ENCODE results near the gene ADAMTS14. TPM values are rescaled to one million over a fixed set of nuclear protein-coding genes. Genes with fewer than 3 reads are reported as not detected.
"Not testable (repeated sequence)": the region's sequence is repeated elsewhere in the genome, so short reads cannot be mapped to it uniquely, and the experiment has no call there.

The ADAMTS14 gene
- polyA plus RNA-seq, 3 donors, result 0.05 TPM; not detected in 2

DNA sequence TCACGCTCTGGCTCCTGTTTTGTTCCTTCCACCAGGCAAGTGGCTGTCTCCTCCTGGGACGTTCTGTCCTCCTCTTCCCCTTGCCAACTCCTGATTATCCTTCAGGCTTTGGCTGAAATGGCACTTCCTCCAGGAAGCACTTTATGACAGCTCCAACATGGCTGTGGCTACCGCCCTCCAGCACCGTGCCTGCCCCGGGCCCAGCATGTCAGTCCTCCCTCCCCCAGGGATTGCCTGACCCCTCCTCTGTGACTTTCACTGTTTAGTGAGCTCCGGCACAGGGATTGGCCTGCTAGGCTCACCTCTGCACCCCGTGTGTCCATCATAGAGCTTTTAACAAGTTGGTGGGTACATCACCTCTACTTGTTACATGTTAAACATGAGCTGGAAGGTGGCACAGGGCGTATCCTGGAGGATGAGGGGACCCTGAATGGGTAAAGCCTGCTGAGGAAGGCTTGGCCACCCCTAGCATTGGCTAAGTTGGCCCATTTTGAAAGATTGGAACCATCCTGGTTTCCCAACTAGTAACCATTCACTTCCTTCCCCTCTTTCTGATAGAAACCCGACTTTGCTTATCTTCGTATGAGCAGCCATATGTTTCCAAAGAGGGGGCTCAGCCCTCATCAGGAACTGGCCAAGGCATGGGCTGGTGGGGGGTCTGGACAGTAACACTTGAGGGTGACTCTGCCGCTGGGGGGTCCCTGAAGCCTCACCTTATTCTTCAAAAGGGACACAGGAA is 10.5 kb upstream of the ADAMTS14 start:
- H2AFZ ChIP-seq (ENCODE audit: insufficient read depth, low read depth, low read length, poor library complexity, severe bottlenecking), result no peak overlapping the region
- no peak overlapping the region for H3K9ac ChIP-seq (ENCODE audit: insufficient read depth, low read length, poor library complexity, severe bottlenecking)
- Mint-ChIP-seq H3K27ac (no peak overlapping the region), H3K9me3 (peaks cover 0 to 18% (median 4%) of the 10 kb centered on the region in 7 donors), H3K27me3 (ENCODE audit: low read depth in 3 of 3) (peaks cover 0 to 9% (median 2%) of the 10 kb centered on the region in 3 donors), H3K4me1 (no peaks in the 10 kb centered on the region), H3K36me3 (no peaks in the 10 kb centered on the region), H3K4me3 (no peak overlapping the region)
- WGBS (ENCODE audit: insufficient coverage), result 80% methylated on average over 7 of the region's 11 CpGs
- no peak overlapping the region for H3K4me2 ChIP-seq (replicated peaks; ENCODE audit: extremely low read depth, low read length, poor library complexity, severe bottlenecking)
- TF ChIP-seq, protein P1, sequence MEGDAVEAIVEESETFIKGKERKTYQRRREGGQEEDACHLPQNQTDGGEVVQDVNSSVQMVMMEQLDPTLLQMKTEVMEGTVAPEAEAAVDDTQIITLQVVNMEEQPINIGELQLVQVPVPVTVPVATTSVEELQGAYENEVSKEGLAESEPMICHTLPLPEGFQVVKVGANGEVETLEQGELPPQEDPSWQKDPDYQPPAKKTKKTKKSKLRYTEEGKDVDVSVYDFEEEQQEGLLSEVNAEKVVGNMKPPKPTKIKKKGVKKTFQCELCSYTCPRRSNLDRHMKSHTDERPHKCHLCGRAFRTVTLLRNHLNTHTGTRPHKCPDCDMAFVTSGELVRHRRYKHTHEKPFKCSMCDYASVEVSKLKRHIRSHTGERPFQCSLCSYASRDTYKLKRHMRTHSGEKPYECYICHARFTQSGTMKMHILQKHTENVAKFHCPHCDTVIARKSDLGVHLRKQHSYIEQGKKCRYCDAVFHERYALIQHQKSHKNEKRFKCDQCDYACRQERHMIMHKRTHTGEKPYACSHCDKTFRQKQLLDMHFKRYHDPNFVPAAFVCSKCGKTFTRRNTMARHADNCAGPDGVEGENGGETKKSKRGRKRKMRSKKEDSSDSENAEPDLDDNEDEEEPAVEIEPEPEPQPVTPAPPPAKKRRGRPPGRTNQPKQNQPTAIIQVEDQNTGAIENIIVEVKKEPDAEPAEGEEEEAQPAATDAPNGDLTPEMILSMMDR (IDR thresholded peaks at IDR 0.05), result no peak
- no peaks in the 10 kb centered on the region for H3K27me3 ChIP-seq (ENCODE audit: control insufficient read depth in 2 of 2, insufficient read depth in 2 of 2, low read length in 2 of 2)
- intact Hi-C loops (cut with micrococcal nuclease), result no loop called here
- H3K4me1 ChIP-seq (ENCODE audit: control insufficient read depth in 1 of 2, insufficient read depth in 2 of 2, low read length in 2 of 2), result no peaks in the 10 kb centered on the region
- H3K9me3 ChIP-seq (replicated peaks in 1 of 2; ENCODE audit: control insufficient read depth in 1 of 2, insufficient read depth in 1 of 2, low read length in 2 of 2), result no peaks in the 10 kb centered on the region
- H4K20me1 ChIP-seq (ENCODE audit: insufficient read depth, low read length), result no peaks in the 10 kb centered on the region
- no peak overlapping the region for H3K27ac ChIP-seq (ENCODE audit: low read depth in 1 of 2, low read length in 2 of 2)
- DNase-seq, result no peak
- H3K4me3 ChIP-seq (replicated peaks in 1 of 3; ENCODE audit: low read depth in 2 of 3, low read length in 3 of 3), result no peak overlapping the region
- no peaks in the 10 kb centered on the region for H3K36me3 ChIP-seq (replicated peaks in 1 of 2; ENCODE audit: control insufficient read depth in 1 of 2, insufficient read depth in 2 of 2, low read length in 2 of 2)
- H3K79me2 ChIP-seq (ENCODE audit: insufficient read depth, low read length), result no peaks in the 10 kb centered on the region

DNA sequence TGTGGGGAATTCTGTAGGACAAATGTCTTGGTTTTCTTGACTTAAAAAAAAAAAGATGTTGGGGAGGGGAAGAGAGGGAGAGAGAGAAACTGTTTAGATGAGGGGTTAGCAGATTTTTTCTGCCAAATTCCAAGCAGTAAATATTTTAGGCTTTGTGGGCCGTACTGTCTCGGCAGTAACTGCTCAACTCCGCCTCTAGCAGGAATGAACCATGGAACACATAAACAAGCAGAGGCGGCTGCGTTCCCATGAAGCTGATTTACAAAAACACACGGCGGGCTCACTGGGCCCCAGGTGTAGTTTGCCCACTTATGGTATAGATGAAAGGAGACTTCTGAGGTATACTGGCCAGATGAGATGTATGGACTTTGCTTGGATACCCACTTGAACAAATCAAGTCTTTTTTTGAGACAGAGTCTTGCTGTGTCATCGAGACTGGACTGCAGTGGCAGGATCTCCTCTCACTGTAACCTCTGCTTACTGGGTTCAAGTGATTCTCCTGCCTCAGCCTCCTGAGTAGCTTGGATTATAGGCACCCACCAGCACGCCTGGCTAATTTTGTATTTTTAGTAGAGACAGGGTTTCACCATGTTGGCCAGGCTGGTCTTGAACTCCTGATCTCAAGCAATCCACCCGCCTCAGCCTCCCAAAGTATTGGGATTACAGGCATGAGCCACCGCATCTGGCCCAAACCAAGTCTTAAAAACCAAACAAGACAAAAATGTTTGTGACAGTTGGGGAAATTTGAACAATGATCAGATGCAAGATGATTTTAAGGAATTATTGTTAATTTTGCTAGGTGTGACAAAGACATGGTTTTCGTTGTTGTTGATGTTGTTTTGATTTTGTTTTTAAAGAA is 9.7 kb upstream of the ADAMTS14 start:
- Histone ChIP-seq H3K79me2 (ENCODE audit: insufficient read depth, low read length) (no peaks in the 10 kb centered on the region), H2AFZ (ENCODE audit: insufficient read depth, low read depth, low read length, poor library complexity, severe bottlenecking) (no peak overlapping the region), H3K27me3 (ENCODE audit: control insufficient read depth in 2 of 2, insufficient read depth in 2 of 2, low read length in 2 of 2) (no peaks in the 10 kb centered on the region), H3K36me3 (replicated peaks in 1 of 2; ENCODE audit: control insufficient read depth in 1 of 2, insufficient read depth in 2 of 2, low read length in 2 of 2) (no peaks in the 10 kb centered on the region), H3K9me3 (replicated peaks in 1 of 2; ENCODE audit: control insufficient read depth in 1 of 2, insufficient read depth in 1 of 2, low read length in 2 of 2) (no peaks in the 10 kb centered on the region), H4K20me1 (ENCODE audit: insufficient read depth, low read length) (no peaks in the 10 kb centered on the region), H3K4me2 (replicated peaks; ENCODE audit: extremely low read depth, low read length, poor library complexity, severe bottlenecking) (no peak overlapping the region), H3K27ac (ENCODE audit: low read depth in 1 of 2, low read length in 2 of 2) (no peak overlapping the region), H3K4me1 (ENCODE audit: control insufficient read depth in 1 of 2, insufficient read depth in 2 of 2, low read length in 2 of 2) (no peaks in the 10 kb centered on the region), H3K4me3 (replicated peaks in 1 of 3; ENCODE audit: low read depth in 2 of 3, low read length in 3 of 3) (no peak overlapping the region), H3K9ac (ENCODE audit: insufficient read depth, low read length, poor library complexity, severe bottlenecking) (no peak overlapping the region)
- Mint-ChIP-seq H3K27ac (no peak overlapping the region), H3K36me3 (no peaks in the 10 kb centered on the region), H3K27me3 (ENCODE audit: low read depth in 3 of 3) (peaks cover 0 to 9% (median 0%) of the 10 kb centered on the region in 3 donors), H3K4me3 (no peak overlapping the region), H3K9me3 (peaks cover 0 to 16% (median 4%) of the 10 kb centered on the region in 7 donors), H3K4me1 (no peaks in the 10 kb centered on the region)
- intact Hi-C loops (cut with micrococcal nuclease), result no loop called here
- no peak for DNase-seq
- TF ChIP-seq, protein P1 (IDR thresholded peaks at IDR 0.05), result no peak
- WGBS (ENCODE audit: insufficient coverage), result 93% methylated on average over 6 of the region's 12 CpGs

DNA sequence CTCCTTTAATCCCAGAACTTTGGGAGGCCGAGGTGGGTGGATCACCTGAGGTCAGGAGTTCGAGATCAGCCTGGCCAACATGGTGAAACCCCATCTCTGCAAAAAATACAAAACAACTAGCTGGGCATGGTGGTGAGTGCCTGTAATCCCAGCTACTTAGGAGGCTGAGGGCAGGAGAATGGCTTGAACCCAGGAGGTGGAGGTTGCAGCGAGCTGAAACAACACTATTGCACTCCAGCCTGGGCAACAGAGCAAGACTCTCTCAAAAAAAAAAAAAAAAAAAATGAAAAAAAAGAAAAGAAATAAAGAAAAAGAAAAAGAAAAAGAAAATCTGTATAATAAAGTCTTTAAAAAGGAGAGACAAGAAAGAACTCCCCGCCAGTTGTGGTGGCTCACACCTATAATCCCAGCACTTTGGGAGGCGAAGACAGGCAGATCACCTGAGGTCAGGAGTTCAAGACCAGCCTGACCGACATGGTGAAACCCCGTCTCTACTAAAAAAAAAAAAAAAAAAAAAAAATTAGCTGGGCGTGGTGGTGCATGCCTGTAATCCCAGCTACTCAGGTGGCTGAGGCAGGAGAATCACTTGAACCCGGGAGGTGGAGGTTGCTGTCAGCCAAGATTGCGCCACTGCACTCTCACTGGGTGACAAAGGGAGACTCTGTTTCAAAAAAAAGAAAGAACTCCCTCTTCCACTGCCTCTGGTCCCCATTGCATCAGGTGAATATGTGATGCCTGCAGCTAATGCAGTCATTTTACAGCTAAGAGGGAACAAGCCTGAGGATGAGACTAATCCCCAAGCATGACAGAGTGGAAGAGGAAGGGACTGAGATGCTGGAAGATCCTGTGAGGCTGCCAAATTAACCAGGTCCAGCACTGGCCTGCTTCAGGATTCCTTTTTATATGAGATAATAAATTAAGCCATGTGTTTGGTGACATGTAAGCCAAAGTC is 8.6 kb upstream of the ADAMTS14 start:
- H3K9ac ChIP-seq (ENCODE audit: insufficient read depth, low read length, poor library complexity, severe bottlenecking); H3K36me3 Mint-ChIP-seq; H3K27ac ChIP-seq (ENCODE audit: low read depth in 1 of 2, low read length in 2 of 2); intact Hi-C loops (cut with micrococcal nuclease); H3K27me3 ChIP-seq (ENCODE audit: control insufficient read depth in 2 of 2, insufficient read depth in 2 of 2, low read length in 2 of 2); H3K27ac Mint-ChIP-seq; H3K27me3 Mint-ChIP-seq (ENCODE audit: low read depth in 3 of 3); DNase-seq; H3K4me3 Mint-ChIP-seq; H3K4me2 ChIP-seq (replicated peaks; ENCODE audit: extremely low read depth, low read length, poor library complexity, severe bottlenecking); H3K4me1 ChIP-seq (ENCODE audit: control insufficient read depth in 1 of 2, insufficient read depth in 2 of 2, low read length in 2 of 2); H3K9me3 ChIP-seq (replicated peaks in 1 of 2; ENCODE audit: control insufficient read depth in 1 of 2, insufficient read depth in 1 of 2, low read length in 2 of 2); H3K4me3 ChIP-seq (replicated peaks in 1 of 3; ENCODE audit: low read depth in 2 of 3, low read length in 3 of 3); H3K4me1 Mint-ChIP-seq; H3K79me2 ChIP-seq (ENCODE audit: insufficient read depth, low read length); H3K36me3 ChIP-seq (replicated peaks in 1 of 2; ENCODE audit: control insufficient read depth in 1 of 2, insufficient read depth in 2 of 2, low read length in 2 of 2); H2AFZ ChIP-seq (ENCODE audit: insufficient read depth, low read depth, low read length, poor library complexity, severe bottlenecking); H4K20me1 ChIP-seq (ENCODE audit: insufficient read depth, low read length): not testable (repeated sequence)
- peaks cover 0 to 10% (median 3%) of the 10 kb centered on the region in 7 donors for H3K9me3 Mint-ChIP-seq
- no CpG with 5 or more reads among the region's 10 CpGs for WGBS (ENCODE audit: insufficient coverage)
